ENCODE results near the gene TIAM1.

The TIAM1 gene

DNA sequence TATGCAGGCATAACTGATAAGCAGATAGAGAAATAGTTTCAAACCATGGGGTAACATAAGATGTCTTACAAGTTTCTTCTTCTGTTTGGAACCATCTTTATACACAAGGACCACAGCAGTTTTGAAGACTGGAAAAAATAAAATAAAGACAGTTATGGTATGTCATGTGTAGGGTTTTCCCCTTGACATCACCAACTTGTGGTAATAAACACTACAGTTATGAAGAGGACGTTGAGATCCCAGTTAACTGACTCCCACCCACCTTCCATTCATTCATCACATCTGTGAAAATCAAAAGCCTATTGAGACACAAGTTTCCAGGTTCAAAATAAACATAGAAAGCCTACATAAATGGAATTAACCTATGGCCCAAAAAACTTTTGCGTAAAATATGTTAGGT, 213.2 kb downstream of the TIAM1 start:
- TF ChIP-seq, protein P1, sequence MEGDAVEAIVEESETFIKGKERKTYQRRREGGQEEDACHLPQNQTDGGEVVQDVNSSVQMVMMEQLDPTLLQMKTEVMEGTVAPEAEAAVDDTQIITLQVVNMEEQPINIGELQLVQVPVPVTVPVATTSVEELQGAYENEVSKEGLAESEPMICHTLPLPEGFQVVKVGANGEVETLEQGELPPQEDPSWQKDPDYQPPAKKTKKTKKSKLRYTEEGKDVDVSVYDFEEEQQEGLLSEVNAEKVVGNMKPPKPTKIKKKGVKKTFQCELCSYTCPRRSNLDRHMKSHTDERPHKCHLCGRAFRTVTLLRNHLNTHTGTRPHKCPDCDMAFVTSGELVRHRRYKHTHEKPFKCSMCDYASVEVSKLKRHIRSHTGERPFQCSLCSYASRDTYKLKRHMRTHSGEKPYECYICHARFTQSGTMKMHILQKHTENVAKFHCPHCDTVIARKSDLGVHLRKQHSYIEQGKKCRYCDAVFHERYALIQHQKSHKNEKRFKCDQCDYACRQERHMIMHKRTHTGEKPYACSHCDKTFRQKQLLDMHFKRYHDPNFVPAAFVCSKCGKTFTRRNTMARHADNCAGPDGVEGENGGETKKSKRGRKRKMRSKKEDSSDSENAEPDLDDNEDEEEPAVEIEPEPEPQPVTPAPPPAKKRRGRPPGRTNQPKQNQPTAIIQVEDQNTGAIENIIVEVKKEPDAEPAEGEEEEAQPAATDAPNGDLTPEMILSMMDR (IDR thresholded peaks at IDR 0.05; ENCODE audit: low read depth, low read length, missing control alignments), result no peak
- no peak overlapping the region for H3K4me3 ChIP-seq (ENCODE audit: low read depth, low read length)
- no peak for DNase-seq (ENCODE audit: low read depth)

DNA sequence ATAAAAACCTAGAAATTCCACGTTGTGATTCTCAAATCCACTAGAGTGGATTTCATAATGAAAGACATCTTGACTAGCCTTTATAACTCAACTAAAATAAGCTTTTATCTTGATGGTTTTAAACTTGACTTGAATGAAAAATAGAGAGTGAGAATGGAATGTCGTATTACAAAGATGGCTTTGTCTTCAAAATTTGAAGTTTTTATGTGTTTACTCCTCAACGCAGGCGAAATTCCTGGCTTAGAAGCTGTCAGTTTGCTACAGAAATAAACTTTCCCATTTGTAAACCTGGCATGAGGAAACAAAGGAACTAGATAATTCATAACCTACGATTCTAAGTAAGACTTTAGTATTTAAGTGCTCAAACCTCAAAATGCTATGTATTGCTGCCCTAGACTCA, 215.8 kb downstream of the TIAM1 start:
- H3K4me3 ChIP-seq (ENCODE audit: low read depth, low read length), result no peak overlapping the region
- TF ChIP-seq, protein P1 (IDR thresholded peaks at IDR 0.05; ENCODE audit: low read depth, low read length, missing control alignments), result no peak
- DNase-seq (ENCODE audit: low read depth), result no peak

DNA sequence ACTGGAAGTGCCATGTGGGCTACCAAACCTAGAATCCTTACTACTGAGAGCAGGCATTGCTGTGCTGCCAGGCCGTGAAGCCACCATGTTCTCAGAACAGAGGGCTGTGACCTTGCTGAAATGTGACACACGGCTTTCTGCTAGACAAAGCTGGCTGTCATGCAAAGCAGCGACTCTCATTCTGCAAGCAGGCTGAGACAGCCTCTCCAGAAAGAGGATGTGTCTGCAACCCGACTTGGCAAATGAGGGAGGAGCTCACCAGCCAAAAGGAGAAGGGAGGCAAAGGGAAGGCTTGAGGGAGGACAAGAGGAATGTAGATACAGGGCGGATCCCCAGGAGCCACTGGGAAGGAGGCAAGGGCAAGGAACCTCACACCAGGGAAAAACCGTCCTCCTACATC, 220.1 kb downstream of the TIAM1 start:
- H3K4me3 ChIP-seq (ENCODE audit: low read depth, low read length), result no peak overlapping the region
- DNase-seq (ENCODE audit: low read depth), result no peak
- TF ChIP-seq, protein P1 (IDR thresholded peaks at IDR 0.05; ENCODE audit: low read depth, low read length, missing control alignments), result no peak

DNA sequence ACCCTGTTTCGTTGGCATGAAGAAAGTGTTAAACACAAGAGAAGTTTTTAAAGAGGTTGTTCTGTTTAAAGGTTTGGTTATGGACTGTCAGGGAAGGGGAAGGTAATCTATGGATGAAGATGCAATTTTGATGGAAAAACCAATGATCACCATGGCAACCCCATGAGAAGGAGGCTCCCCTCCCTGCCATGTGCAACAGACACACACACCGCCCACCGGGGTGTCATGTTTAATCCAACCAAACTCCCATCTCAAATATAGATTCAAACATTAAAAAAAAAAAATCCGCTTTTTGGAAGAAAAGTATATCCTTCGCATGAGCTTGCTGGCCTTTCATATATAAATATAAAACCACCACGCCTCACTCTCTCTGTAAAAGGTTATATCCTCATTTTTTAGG, 224.9 kb downstream of the TIAM1 start:
- DNase-seq (ENCODE audit: low read depth), result no peak
- no peak overlapping the region for H3K4me3 ChIP-seq (ENCODE audit: low read depth, low read length)
- TF ChIP-seq, protein P1 (IDR thresholded peaks at IDR 0.05; ENCODE audit: low read depth, low read length, missing control alignments), result no peak

DNA sequence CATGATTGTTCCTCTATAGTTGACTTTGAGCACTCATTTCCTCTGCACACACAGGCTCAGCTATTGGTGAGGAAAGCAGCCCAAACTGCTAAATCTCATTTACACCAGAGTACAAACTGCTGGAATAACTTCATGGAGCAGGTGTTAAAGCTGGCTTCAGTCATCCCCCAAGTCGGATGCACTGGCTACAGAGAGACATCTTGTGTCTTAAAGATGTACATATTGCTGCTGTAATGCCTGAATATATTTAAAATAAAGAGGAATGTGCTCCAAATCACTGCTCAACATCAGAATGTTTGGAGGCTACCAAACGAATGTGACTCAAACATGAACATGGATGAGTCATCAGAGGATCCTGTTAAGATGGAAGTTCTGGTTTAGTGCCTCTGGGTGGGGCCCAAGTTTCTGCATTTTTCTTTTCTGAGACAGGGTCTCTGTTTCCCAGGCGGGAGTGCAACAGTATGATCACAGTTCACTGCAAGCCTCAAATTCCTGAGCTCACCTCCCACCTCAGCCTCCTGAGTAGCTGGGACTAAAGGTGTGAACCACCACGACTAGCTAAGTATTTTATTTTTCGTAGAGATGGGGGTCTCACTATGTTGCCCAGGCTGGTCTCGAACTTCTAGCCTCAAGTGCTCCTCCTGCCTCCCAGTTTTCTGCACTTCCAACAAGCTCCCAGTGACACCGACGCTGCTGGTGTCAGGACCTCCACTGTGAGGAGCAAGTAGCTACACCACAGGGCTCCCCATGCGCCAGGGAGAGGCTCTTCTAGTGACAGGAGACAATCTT, 226.7 kb downstream of the TIAM1 start:
- no peak for DNase-seq (ENCODE audit: low read depth)
- TF ChIP-seq, protein P1 (IDR thresholded peaks at IDR 0.05; ENCODE audit: low read depth, low read length, missing control alignments), result no peak
- H3K4me3 ChIP-seq (ENCODE audit: low read depth, low read length), result no peak overlapping the region

DNA sequence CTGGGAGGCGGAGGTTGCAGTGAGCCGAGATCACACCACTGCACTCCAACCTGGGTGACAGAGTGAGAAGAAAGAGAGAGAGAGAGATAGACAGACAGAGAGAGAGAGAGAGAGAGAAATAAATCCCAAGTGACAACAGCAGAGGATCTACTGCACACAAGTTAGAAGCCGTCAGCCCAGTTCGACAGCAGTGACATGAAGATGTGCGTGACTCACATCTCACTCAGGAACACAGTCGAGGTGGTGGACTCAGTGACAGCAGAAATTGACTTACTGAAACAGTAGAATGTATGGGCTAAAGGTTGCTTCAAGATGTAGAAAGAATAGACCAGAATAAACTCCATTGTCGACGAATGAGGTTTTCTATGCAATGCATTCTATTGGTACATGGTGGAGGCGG, 228.8 kb downstream of the TIAM1 start:
- TF ChIP-seq, protein P1 (IDR thresholded peaks at IDR 0.05; ENCODE audit: low read depth, low read length, missing control alignments), result no peak
- no peak overlapping the region for H3K4me3 ChIP-seq (ENCODE audit: low read depth, low read length)
- no peak for DNase-seq (ENCODE audit: low read depth)

DNA sequence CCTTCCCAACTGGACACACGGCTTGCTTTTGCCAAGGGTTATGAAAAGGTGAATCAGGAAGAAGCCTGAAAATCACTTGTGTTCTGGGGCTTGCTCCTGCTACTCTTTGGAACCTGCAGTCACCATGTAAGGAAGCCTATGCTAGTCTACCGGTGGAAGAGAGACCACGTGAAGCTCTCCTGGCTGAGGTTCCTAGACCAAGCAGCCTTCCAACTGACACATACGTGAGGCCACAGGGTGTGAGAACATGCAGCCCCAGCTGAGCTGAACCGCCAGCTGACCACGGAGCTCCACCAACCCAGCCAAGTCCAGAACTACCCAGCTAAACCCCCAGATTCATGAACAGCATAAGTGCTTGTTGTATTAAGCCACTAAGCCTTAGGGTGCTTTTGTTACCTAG, 233.0 kb downstream of the TIAM1 start:
- TF ChIP-seq, protein P1 (IDR thresholded peaks at IDR 0.05; ENCODE audit: low read depth, low read length, missing control alignments), result no peak
- no peak for DNase-seq (ENCODE audit: low read depth)
- no peak overlapping the region for H3K4me3 ChIP-seq (ENCODE audit: low read depth, low read length)

Data from GM12864 (cell line).